ENCODE results near the gene ZNF777. TPM values are rescaled to one million over a fixed set of nuclear protein-coding genes. Genes with fewer than 3 reads are reported as not detected.

The ZNF777 gene
- total and polyA plus RNA-seq, 9 of the 15 experiments (the other 6 are each of a cell fraction or from before 2014, with no cell fraction given) = 0.11 to 32.6 (median 9.0) TPM

DNA sequence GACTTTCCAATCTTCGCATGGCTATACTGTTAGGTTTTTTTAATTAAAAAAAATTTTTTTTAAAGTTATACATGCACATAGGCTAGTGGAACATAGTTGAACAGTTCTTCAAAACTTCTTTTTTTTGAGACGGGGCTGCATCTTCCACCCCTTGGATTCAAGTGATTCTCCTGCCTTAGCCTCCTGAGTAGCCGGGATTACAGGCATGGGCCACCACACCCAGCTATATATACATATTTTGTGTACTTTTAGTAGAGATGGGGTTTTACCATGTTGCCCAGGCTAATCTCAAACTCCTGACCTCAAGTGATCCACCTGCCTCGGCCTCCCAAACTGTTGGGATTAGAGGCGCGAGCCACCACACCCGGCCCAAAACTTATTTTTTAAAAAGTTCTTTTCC lies 17.3 kb downstream of the ZNF777 start:
- Histone ChIP-seq H2AFZ (ENCODE audit: low read depth, low read length) (no peak overlapping the region), H3K79me2 (ENCODE audit: control insufficient read depth, insufficient read depth, low read length) (no peaks in the 10 kb centered on the region), H3K4me3 (no peak overlapping the region), H3K4me1 (replicated peaks in 1 of 2; ENCODE audit: control insufficient read depth in 2 of 2, insufficient read depth in 2 of 2, low read length in 2 of 2) (peaks cover 2 to 4% of the 10 kb centered on the region in 2 experiments; a peak in 1 of 5 replicates), H3K9me1 (ENCODE audit: control insufficient read depth, insufficient read depth, low read length) (no peaks in the 10 kb centered on the region), H4K20me1 (replicated peaks; ENCODE audit: control insufficient read depth, insufficient read depth, low read length) (no peaks in the 10 kb centered on the region), H3K4me2 (ENCODE audit: insufficient read depth, low read length) (no peak overlapping the region), H3K9ac (ENCODE audit: insufficient read depth in 1 of 2, low read depth in 2 of 2, low read length in 2 of 2) (no peak overlapping the region), H3K9me3 (replicated peaks; ENCODE audit: control insufficient read depth, insufficient read depth, low read depth, low read length) (no peaks in the 10 kb centered on the region), H3K36me3 (ENCODE audit: control insufficient read depth, insufficient read depth, low read length) (peaks cover 66% of the 10 kb centered on the region; the same call in 2 of the 3 replicates), H3K27ac (ENCODE audit: extremely low read depth, low read depth, low read length) (no peak overlapping the region), H3K27me3 (ENCODE audit: control insufficient read depth in 2 of 2, insufficient read depth in 2 of 2, low read length in 2 of 2) (no peaks in the 10 kb centered on the region)
- DNase-seq (ENCODE audit: extremely low read depth in 1 of 4, low spot score in 3 of 4) (no peak), ATAC-seq (no peak), FAIRE-seq (no peak)
- intact Hi-C loops (cut with micrococcal nuclease) = no loop called here
- 92% methylated on average over 7 of the region's 7 CpGs for WGBS (ENCODE audit: insufficient coverage, low coverage, missing lambda C conversion rate)
- in situ Hi-C loops (cut with MboI) = no loop called here
- CTCF ChIA-PET (ENCODE audit: low intra/inter-chr PET ratio) = no interaction called here
- POLR2A ChIA-PET = interaction anchor here (0.6 to 5.7 kb wide), 3 partner anchors 16 to 984 kb away, joined by 3 to 28 read pairs (median 3); partner anchors contain the start of gene ZNF777
- no TSS peak for BruUV-seq (replicated peaks)
- TF ChIP-seq KAT8 (IDR thresholded peaks at IDR 0.05; ENCODE audit: low read depth) = no peak
- no peak for TF ChIP-seq CBFA2T2 (conservative IDR thresholded peaks at IDR 0.05)
- TF ChIP-seq, protein P1, sequence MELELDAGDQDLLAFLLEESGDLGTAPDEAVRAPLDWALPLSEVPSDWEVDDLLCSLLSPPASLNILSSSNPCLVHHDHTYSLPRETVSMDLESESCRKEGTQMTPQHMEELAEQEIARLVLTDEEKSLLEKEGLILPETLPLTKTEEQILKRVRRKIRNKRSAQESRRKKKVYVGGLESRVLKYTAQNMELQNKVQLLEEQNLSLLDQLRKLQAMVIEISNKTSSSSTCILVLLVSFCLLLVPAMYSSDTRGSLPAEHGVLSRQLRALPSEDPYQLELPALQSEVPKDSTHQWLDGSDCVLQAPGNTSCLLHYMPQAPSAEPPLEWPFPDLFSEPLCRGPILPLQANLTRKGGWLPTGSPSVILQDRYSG (tag; conservative IDR thresholded peaks at IDR 0.05; ENCODE audit: low read depth) = no peak
- TF ChIP-seq ZZZ3 (IDR thresholded peaks at IDR 0.05) = no peak
- TF ChIP-seq ZNF324 (CRISPR knock-in tag; IDR thresholded peaks at IDR 0.05) = no peak
- TF ChIP-seq TBL1XR1 (IDR thresholded peaks at IDR 0.05; ENCODE audit: low read length in 2 of 2) = no peak
- TF ChIP-seq SMARCC2 (IDR thresholded peaks at IDR 0.05; ENCODE audit: low read depth) = no peak
- TF ChIP-seq DPF2 (IDR thresholded peaks at IDR 0.05) = no peak
- TF ChIP-seq, protein P2, sequence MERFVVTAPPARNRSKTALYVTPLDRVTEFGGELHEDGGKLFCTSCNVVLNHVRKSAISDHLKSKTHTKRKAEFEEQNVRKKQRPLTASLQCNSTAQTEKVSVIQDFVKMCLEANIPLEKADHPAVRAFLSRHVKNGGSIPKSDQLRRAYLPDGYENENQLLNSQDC (CRISPR knock-in tag; IDR thresholded peaks at IDR 0.05) = no peak
- TF ChIP-seq SMARCA4 (IDR thresholded peaks at IDR 0.05) = no peak
- TF ChIP-seq ZNF212 (CRISPR knock-in tag; IDR thresholded peaks at IDR 0.05) = no peak
- no peak for TF ChIP-seq RAD21 (CRISPR knock-in tag; conservative IDR thresholded peaks at IDR 0.05 in 1 of 2, IDR thresholded peaks at IDR 0.05 in 1 of 2)

Measured in K562 (cell line).